ENCODE results near the gene USP9X. TPM values are rescaled to one million over a fixed set of nuclear protein-coding genes. Genes with fewer than 3 reads are reported as not detected.

USP9X gene
- total RNA-seq, 4 donors from 2014 or later: 76.5 to 146 (median 122) TPM

- TF ChIP-seq CTCF (IDR thresholded peaks at IDR 0.05; ENCODE audit: low read depth): no peak
These were observed 64.8 kb downstream of the USP9X start for GRCh38 chrX:41150043-41150442.

- no peak for TF ChIP-seq CTCF (IDR thresholded peaks at IDR 0.05; ENCODE audit: low read depth)
These were observed 67.0 kb downstream of the USP9X start for GRCh38 chrX:41152221-41152620.

- no peak for TF ChIP-seq CTCF (IDR thresholded peaks at IDR 0.05; ENCODE audit: low read depth)
These were observed 68.2 kb downstream of the USP9X start for GRCh38 chrX:41153448-41153847.

- no peak for TF ChIP-seq CTCF (IDR thresholded peaks at IDR 0.05; ENCODE audit: low read depth)
These were observed 68.7 kb downstream of the USP9X start for GRCh38 chrX:41153957-41154356.

GRCh38 chrX:41164449-41164848 is 79.2 kb downstream of the USP9X start:
- TF ChIP-seq CTCF (IDR thresholded peaks at IDR 0.05; ENCODE audit: low read depth): no peak

- TF ChIP-seq CTCF (IDR thresholded peaks at IDR 0.05; ENCODE audit: low read depth): no peak
These were observed 82.6 kb downstream of the USP9X start for GRCh38 chrX:41167888-41168287.

GRCh38 chrX:41176263-41176662 is 91.0 kb downstream of the USP9X start:
- no peak for TF ChIP-seq CTCF (IDR thresholded peaks at IDR 0.05; ENCODE audit: low read depth)

Data from subcutaneous adipose tissue (tissue), 4 donors.